ENCODE results near the gene HCRTR1.

DNA sequence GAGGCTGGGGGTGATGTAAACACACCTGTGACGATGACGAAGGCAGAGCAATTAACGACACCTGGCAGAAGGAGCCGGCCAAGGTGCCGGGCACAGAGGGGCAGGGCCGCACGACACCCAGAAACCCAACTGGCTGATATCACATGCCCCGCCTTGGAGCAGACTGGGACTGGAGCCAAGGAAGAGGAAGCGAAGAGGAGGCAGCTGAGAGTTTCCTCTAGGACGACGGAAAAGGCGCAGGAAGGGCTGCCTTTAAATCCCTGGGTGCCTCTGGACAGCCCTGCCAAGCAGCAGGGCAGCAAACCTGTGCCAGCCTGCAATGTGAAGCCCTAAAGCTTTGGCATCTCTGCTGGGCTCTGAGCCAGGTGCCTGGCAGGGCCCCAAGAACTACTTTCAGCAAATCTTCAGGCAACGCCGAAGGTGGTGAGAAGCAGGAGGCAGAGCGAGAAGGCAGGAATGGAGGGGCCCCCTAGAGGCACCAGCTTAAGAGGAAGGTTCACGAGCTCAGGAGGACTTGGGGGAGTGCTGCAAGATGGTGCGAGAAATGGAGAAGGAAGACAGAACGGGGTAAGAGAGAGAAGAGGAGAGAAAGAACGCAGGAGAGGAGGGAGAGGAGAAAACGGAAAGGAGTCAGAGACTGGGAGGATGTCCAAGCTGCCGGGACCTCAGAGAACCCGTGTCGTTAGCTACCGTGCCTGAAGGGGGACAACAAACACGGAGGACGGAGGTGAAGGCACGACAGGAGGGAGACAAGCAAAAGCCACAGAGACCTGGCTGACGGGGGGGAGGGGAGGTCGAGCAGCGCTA lies 52.5 kb downstream of the HCRTR1 start:
- TF ChIP-seq, protein P1, sequence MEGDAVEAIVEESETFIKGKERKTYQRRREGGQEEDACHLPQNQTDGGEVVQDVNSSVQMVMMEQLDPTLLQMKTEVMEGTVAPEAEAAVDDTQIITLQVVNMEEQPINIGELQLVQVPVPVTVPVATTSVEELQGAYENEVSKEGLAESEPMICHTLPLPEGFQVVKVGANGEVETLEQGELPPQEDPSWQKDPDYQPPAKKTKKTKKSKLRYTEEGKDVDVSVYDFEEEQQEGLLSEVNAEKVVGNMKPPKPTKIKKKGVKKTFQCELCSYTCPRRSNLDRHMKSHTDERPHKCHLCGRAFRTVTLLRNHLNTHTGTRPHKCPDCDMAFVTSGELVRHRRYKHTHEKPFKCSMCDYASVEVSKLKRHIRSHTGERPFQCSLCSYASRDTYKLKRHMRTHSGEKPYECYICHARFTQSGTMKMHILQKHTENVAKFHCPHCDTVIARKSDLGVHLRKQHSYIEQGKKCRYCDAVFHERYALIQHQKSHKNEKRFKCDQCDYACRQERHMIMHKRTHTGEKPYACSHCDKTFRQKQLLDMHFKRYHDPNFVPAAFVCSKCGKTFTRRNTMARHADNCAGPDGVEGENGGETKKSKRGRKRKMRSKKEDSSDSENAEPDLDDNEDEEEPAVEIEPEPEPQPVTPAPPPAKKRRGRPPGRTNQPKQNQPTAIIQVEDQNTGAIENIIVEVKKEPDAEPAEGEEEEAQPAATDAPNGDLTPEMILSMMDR (IDR thresholded peaks at IDR 0.05; ENCODE audit: poor library complexity, severe bottlenecking) = no peak
- TF ChIP-seq EZH2 (IDR thresholded peaks at IDR 0.05; ENCODE audit: borderline replicate concordance, insufficient read depth, low read length, poor library complexity, severe bottlenecking) (no peak), TAF1 (IDR thresholded peaks at IDR 0.05; ENCODE audit: low read depth) (no peak), EP300 (conservative IDR thresholded peaks at IDR 0.05; ENCODE audit: poor library complexity, severe bottlenecking) (no peak), RAD21 (conservative IDR thresholded peaks at IDR 0.05) (no peak), POLR2AphosphoS5 (IDR thresholded peaks at IDR 0.05) (no peak), MXI1 (conservative IDR thresholded peaks at IDR 0.05; ENCODE audit: poor library complexity, severe bottlenecking) (no peak)
